ENCODE data around the gene ZNF683.

The ZNF683 gene

DNA sequence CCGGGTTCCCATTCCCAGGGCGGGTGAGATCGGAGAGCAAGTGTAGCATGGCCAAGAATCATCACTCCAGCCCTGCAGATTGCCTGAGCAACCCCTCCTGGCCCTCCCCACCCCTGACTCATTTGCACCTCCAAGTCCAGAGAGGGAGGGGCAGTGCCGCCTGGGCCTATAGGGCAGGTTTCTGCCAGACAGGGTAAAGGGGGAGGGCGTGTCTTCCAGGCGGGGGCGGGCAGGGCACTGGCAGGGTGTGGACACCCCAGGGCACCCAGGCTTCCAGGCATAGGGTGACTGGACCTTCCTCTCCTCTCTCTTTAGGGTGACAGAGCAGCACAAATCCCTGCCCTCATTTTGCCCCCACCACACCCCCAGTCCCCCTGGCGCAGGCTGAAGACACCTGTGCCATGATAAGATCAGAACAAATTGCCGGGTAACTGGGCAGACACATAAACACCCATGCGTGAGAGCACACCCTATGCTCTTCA, 15.4 kb downstream of the ZNF683 start:
- no peak for DNase-seq

DNA sequence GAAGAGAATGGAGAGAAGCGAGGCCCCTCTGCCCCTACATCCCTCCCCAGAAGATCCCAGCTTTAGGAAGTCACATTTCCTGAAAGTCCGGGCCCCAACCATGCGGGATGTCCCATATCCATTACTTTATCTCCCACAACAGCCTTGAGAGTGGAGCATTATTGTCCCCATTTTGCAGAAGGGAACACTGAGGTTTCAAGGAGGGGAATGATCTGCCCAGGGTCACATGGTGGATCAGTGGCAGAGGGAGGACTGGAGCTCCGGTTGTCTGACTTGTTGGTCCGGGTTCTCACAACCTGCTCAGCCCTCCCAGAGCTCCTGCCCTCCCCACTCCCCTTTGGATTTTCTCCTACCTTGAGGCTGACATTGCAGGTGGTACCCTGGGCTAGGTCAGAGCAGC, 16.4 kb downstream of the ZNF683 start:
- DNase-seq = no peak

DNA sequence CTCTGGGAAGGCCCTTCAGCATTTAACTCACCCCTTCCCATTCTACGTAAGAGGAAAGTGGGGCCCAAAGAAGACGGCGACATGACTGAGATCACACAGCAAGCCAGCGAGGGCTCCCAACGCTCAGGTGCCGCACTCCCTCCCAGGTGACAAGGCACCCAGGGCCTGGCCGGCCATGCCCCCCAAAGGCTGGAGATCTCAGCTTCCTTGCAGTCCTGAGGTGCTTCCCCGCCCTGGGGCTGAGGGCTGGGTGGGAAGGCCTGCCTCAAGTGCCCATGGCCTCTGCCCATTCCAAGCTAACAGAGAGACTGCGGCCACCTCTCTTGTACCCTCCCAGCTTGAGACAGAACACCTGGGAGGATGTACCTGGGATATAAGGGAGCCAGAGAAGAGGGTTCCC, 17.6 kb downstream of the ZNF683 start:
- DNase-seq = no peak

DNA sequence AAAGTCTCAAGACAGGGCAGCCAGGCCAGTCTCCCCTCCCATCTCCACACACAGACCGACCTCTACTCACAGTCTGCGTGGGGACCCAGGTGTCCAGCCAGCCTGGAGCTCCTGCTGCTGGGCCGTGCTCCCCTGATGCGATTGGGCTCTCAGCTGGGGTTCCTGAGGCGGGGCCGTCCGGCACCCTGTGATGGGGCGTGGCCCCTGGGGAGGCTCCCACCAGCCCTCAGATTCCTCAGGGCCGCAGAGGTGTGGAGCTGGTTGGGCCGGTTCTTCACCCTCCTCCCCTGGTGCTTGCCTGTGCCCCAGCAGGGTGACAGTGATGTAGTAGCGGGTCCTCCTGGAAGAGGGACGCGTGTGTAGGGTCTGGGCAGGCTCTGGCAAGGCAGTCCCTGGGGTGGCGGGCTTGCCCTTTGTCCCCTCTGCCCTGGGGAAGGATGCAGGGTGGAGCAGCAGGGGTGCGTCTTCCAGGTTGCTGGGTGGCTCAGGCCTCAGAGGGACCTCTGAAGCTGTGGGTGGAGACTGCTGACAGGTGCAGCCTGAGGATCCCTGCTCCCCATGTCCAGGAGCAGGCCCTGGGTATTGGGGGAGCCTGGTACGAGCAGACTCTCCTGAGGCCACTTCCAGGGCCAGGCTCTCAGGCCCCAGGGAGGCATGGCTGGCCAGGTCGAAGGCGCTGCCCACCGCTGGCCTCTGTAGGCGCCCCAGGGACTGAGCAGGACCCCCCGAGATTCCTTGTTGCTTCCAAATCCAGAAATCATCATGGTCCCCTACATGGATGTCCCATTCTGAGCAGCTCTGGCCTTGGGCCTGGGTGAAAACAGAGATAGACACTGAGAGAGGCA, 18.4 kb downstream of the ZNF683 start, which contains the start of gene CRYBG2:
Gene CRYBG2, minus strand, starts transcription at position 155 of the 845 bp plus-strand sequence. CDS start 7,473 bp downstream, outside the sequence.
- DNase-seq = no peak

DNA sequence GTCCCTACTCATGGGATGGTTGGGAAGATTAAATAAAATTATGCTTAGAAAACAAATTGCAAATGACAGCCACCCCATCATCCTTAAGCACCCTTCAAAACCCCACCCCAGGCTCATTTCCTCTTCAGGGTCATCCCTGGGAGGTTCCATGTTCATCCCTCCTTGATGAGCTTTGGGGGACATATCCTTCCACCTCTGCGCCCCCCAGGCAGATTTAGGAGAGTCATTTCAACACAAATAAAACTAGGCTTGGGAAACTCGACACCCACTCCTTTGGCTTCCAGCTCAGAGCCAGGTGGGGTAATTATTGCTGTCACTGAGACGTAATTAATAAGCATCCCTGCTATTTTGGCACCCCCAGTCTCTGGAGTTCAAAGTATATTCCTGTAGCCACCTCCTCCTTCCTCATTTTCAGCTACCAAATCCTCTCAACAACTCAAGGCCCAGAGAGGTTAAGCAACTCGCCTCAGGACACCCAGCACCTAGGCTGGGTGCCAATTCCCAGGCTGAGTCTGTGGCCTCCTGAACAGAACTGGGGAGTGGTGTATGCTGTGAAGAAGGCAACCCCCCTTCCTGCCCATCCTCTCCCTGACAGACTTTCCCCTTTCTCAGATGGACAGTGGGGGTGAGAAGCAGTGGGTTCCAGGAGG, 19.2 kb downstream of the ZNF683 start:
- no peak for DNase-seq

DNA sequence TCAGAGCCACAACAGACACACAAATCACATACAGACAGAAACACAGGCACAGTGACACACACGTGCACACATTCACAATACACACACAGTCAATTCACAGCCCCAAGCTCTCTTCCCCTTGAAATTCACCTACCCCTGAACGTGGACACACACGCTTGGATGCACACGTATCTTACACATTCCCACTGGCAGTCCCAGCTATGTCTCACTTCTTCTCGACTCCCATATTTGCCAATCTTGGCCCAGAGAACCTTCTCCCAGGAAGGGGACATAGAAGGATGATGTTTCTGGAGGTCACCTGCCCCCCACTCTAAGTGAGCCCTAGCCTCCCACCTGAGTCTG, 20.2 kb downstream of the ZNF683 start:
- no peak for DNase-seq

DNA sequence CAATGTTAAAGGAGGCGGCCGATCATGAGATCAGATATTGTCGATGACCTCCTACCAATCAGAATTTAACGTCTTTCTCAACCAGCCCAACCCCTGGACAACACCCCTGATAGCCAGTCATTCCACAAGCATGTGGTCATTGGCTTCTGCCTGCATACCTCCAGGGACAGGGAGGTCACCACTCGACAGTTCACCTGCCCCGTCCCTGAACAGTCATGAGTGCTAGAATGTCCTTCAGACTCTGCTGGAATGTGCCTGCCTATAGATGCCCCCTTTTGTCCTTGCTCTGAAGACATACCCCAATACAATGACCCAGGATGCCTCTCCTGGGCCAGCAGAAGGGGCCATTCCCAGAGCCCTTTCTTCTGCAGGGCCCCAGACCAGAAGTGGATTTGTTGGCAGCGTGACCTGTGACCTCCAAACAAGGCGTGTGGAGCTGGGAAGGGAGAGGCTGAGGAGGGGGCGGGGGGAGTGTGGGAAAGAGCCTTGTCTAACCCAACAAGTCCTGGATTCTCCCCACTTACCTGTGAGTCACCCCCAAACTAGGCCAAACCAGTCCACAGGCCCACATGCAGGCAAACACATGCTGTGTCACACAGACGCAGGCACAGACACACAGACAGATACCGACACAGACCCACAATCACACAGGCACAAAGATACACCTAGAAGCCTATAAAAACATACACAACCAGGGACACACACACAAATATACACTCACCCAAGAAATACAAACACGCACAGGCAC, 20.8 kb downstream of the ZNF683 start:
- DNase-seq = no peak

DNA sequence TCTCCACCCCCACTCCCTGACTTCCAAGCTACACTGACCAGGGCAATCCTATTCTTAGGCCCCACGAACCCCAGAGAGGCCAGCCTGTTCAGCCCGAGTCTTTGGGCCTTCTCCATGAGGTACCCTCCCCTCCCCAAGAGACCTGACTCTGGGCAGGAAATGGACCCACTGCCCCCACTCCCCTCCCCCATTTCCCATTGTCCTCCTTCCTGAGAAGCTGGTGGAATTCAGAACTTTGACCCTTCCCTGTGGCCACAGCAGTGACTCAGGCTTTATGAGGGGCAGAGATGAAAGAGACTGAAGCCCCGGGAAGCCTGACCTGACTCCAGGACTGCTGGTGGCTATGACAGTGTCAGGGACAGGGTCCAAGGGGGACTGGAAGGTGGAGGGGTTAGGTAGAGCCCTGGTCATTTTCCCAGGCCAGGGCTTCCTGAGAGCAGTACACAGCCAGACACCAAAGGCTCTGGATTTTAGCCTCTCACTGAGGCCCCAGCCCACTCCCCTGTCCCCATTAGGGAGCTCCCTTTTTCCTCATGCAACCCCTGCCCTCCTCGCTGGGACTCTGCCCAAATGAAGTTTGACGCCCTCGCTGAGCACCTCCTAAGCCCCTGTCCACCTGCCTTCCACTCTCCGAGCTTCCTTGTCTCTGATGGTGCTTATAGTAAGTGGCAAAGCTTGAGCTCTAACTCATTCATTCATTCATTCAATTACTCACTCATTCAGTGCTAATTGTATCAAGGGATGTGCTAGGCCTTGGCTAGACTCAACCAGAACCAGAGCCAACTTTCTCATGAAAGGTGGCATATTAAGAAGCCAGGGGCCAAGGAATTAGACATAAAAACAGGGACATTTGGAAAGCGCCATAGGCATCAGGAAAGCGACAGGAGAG, 21.6 kb downstream of the ZNF683 start:
- no peak for DNase-seq

DNA sequence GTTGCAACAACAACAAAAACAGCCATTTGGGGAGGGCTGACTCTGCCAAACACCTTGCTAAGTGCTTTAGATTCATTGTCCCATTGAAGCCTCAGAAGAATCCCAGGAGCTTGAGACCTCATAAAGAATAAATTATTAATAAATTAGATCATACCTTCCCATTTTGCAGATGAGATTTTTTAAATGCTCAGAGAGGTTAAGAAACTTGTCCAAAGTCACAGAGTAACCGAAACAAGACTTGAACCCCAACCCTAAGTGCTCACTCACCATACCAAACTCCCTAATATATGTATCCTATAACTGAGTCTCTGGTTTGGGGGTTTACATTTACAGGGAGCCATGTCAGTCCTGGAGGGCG, 22.2 kb downstream of the ZNF683 start:
- no peak for DNase-seq

DNA sequence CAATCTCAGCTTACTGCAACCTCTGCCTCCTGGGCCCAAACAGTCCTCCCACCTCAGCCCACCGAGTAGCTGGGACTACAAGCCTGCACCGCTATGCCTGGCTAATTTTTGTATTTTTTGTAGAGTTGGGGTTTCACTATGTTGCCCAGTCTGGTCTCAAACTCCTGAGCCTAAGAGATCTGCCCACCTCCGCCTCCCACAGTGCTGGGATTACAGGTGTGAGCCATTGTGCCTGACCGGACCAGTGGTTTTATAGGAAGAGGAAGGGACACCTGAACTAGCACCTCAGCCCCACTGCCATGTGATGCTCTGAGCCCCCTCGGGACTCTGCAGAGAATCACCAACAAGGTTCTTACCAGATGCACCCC, 22.7 kb downstream of the ZNF683 start:
- DNase-seq = no peak

DNA sequence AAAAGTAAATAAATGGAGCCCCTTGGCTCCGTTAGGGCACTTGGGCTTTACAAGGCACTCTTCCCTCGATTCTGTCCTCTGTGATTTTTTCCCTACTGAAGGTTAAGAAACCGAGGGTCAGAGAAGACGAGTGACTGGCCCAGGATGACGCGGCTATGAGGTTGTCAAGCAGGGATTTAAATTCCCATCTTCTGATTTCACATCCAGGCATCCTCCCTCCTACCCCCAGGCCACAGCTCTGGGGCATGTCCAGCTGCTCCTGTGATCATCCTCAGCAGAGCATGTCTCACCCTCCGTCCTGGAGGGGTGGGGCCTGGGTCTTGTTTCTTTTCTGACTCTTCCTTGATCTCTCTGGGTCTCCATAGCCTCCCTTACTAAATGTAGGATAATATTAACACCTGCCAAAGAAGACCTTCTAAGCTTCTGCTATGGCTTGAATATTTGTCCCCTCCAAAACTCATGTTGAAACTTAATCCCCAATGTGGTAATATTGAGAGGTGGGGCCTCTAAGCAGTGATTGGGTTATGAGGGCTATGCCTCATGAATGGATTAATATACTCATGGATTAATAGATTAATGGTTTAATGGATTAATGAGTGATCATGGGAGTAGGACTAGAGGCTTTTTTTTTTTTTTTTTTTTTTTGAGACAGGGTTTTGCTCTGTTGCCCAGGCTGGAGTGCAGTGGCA, 23.2 kb downstream of the ZNF683 start:
- DNase-seq = no peak

DNA sequence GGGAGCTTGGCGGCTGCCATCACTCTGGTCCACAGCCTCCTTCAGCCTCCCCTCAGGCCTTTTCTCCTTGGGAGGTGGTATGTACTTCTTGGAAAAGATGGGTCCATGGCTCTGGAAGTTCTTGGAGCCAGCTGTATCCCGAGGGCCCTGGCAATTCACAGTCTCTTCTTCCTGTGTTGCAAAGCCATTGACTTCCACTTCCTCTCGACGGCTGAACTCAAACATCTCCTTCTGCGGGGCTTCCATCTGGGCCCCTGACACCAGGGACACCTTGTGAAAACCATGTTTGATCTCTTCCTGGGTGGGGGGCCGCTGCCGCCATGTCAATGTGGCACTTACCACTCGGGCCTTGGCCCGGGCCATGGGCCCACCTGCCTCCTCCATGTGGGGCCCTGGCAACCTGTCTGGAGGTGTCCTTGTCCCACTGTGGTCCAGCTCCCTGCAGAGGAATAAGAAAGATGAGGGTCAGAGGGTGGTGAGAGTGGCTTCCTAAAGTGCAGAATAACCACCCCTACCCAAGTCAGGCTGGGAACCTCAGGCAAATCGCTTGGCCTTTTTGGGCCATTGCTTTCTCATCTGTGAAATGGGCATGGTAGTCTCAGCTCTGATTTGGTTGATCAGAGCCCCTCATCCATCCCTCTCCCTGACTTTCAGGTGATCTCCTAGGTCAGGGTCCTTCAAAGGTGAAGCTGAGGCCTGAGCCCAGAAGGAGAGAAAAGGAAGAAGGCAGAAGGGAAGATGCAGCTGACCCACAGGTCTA, 26.1 kb downstream of the ZNF683 start:
- no peak for DNase-seq

DNA sequence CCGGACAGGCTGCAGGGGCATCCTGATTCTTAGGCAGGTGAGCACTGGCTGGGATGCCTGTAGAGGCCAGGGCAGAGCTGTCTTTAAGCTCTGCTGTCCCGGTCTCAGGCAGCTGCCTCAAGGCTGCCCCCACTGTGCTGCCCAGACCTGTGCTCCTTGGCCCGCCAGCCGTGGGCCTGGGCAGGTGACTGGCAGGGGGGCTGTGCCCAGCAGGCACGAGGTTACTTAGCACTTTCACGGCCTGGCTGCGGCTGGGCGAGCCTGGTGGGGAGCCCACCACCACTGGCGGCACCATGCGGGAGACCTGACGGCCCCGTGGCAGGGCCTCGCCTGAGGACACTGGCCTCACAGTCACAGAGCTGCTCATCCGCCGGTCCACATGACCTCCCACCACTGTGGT, 26.8 kb downstream of the ZNF683 start:
- DNase-seq = no peak

DNA sequence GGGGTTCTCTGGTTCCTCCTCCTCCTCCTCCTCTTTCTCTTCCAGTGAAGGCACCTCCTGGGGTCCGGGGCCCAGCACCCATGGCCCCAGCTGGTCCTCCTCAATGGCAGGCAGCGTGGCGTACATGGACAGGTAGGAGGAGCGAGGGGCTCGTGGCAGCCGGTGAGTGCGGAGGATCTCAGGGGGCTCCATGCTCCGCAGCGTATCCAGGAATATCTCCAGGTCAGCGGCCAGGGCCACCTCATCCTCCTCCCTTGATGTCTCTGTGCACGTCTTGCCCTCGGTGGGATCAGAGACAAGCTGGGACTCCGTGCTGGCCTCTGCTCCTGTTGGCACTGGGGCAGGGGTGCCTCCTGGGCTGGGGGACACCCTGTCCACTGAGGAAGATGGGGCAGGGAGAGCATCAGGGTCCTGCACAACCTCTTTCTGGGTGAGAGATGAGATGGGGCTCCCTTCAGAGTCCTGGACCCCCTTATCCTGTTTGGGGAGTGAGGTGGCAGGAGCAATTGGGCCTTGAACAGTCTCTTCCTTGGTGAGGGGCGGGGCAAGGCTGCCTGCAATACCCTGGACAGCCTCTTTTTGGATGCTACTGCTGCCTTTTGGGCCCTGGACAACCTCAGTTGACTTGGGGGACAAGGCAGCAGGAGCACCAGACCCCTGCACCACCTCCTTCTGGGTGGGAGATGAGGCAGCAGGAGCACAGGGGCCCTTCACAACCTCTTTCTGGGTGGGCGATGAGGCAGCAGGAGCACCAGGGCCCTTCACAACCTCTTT, 28.2 kb downstream of the ZNF683 start:
- no peak for DNase-seq

DNA sequence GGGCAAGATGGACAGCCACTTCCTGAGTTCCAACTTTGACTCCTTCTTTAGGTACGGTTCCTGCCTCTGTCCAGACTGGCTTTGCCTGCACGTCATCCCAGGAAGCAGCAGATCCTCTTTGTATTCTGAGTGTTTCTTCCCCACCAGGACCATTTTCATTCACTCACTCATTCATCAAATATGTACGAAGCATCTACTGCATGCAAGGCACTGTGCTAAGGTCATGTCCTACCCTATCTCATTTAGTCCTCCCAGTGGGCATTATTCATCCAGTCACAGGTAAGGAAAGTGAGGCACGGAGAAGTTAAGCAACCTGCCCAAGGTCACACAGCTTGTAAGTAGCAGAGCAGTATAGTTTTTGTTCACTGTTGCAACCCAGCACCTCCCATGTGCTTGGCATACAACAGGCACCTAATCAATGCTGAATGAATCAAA, 32.5 kb downstream of the ZNF683 start:
- no peak for DNase-seq

DNA sequence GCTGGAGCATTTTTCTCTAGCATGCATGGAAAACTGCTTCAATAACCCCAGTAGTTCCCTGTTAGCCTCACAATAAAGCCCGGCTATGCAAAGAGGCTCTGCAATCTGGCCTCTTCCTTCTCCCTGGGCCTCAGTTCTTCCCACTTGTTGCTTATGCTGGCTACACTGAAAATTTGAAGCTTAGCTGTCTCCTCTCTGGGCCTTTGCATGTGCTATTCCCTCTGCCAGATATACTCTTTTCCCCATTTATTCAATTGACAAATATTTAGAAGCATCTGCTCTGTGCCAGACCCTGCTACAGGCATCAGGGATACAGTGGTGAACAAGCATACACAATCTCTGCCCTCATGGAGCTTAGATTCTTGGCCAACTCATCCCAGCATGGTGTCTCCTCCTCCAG, 33.9 kb downstream of the ZNF683 start:
- no peak for DNase-seq

DNA sequence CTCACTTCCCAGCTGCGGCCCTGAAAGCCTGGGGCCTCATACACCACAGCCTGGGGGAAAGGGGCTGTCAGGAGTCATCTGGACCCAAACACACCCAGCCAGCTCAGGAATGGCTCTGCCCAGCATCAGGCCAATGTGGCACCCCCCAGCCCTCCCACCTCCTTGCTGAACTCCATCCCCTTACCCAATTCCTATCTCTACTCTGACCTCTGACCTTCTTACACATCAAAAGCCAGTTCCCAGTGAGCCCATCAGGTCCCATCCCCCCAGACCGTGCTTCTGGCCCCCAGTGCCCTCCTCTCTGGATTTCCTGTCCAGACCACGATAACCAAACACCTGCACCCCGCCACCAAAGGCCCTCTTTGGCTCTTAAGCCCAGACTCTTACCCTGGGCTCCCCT, 34.9 kb downstream of the ZNF683 start:
- no peak for DNase-seq

DNA sequence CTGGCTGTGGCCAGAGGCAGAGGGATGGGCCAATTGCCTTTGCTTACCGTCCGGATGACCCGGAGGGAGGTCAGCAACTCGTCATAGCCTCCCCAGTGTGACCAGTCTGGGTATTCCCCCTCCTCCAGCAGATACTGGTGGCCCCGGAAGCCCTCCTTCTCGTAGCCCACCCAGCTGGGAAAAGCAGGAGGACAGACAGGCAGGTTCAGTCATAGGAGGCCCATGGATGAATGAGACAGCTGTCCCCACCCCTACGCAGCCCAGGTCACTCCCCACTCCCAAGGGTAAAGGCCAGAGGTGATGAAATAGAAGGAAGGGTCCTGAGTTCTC, 35.4 kb downstream of the ZNF683 start:
- no peak for DNase-seq

DNA sequence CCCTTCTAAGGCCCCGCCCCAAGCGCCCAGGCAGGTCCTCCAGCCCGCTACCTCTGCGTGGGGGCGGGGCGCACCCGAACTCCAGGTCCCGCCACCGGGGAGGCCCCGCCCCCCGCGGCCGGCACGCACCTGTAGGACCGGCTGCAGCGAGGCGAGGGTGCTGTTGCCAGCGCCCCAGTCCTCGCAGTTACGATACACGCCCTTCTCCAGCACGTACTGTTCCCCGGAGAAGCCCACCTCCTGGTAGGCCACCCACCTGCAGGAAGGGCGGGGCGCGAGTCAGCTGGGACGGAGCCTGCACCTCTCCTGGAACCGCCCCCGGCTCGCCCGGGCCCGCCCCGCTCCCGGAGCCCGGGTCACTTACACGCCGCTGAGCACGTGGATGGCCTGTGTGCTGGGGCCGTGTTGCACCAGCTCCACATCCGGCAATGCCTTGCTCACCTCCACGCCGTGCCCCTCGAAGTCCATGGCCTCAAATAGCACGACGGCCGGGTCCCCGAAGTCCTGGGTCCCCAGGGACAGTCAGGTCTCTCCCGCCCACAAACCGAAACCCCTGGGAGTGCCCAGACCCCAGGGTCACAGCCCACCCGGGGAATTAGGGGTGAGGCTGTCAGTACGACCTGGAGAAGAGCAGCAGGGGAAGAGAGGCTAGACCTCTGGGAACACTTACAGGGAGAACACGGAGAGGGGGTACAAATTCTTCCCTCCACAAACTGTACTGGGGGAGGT, 35.9 kb downstream of the ZNF683 start:
- peak; percentile 82 for DNase-seq
